Ovary (tissue), 3 donors: Measurements from ENCODE around the gene CAMTA2.

Source experiments
- EP300 ChIP-seq: sonication (generic); formaldehyde crosslinking; IDR thresholded peaks from one replicate; pipeline ENCODE4 v1.6.1; 2017; ENCODE audit warnings: antibody characterized with exemption
- POLR2A ChIP-seq: fragments of 450-650 bp; IDR thresholded peaks from one replicate; pipeline ENCODE4 v1.6.1; 2017; ENCODE audit warnings: antibody characterized with exemption, mild to moderate bottlenecking, moderate library complexity
- TF ChIP-seq, protein P1 (sequence below), 3 donors: fragments of 450-650 bp in 2 of 3; fragments of 200-600 bp in 1 of 3; IDR thresholded peaks; one replicate each; pipeline versions ENCODE4 v1.5.1 to v1.8.0; 2016 to 2022; ENCODE audit warnings: antibody characterized with exemption in 3 of 3, mild to moderate bottlenecking in 1 of 3
- donor health status: DM: no; HTN: no; CAD: no.

DNA sequence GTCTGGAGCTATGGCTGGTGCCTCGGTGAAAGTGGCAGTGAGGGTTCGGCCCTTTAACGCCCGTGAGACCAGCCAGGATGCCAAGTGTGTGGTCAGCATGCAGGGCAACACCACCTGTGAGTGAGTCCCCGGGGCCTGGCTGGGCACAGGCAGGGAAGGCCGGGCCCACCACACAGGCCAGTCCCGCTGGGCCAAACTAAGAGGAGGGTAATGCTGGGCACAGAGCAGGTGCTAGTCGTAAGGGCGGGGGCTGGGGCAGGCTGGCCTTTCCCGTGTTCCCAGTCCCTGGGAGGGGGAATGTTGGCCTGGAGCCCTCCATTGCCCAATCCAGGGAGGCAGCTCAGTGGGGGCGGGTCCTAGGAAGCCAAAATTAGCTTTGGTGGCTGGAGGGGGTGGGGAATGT is 12.8 kb upstream of the CAMTA2 start:
- no peak for TF ChIP-seq POLR2A
- TF ChIP-seq, protein P1, sequence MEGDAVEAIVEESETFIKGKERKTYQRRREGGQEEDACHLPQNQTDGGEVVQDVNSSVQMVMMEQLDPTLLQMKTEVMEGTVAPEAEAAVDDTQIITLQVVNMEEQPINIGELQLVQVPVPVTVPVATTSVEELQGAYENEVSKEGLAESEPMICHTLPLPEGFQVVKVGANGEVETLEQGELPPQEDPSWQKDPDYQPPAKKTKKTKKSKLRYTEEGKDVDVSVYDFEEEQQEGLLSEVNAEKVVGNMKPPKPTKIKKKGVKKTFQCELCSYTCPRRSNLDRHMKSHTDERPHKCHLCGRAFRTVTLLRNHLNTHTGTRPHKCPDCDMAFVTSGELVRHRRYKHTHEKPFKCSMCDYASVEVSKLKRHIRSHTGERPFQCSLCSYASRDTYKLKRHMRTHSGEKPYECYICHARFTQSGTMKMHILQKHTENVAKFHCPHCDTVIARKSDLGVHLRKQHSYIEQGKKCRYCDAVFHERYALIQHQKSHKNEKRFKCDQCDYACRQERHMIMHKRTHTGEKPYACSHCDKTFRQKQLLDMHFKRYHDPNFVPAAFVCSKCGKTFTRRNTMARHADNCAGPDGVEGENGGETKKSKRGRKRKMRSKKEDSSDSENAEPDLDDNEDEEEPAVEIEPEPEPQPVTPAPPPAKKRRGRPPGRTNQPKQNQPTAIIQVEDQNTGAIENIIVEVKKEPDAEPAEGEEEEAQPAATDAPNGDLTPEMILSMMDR (IDR thresholded peaks at IDR 0.05), result no peak
- TF ChIP-seq EP300, result no peak
